Right kidney (tissue), 1 donor: ENCODE measurements around the gene AMACR.
A peak's percentile ranks its signal among the peaks of the same experiment; 100 is the strongest.

Source experiments
- DNase-seq: peaks from one replicate; pipeline ENCODE4 v3.0.0-alpha.2; 2016

Gene AMACR

GRCh38 chr5:34009610-34010009 is 1.8 kb upstream of the AMACR start:
- no peak for DNase-seq

GRCh38 chr5:34008802-34009201 is 952 bp upstream of the AMACR start:
- DNase-seq: no peak

- no peak for DNase-seq
Observed at GRCh38 chr5:34007201-34007620, 639 bp downstream of the AMACR start.

- no peak for DNase-seq
Observed at GRCh38 chr5:34005681-34006080, 2.2 kb downstream of the AMACR start.

GRCh38 chr5:34005211-34005610 is 2.6 kb downstream of the AMACR start:
- DNase-seq: no peak

- DNase-seq: no peak
Observed at GRCh38 chr5:34003941-34004340, 3.9 kb downstream of the AMACR start.

GRCh38 chr5:34002629-34003328 is 5.1 kb downstream of the AMACR start:
- DNase-seq: no peak

- peak; percentile 36 for DNase-seq
Observed at GRCh38 chr5:34001241-34001841, 6.5 kb downstream of the AMACR start.

- no peak for DNase-seq
Observed at GRCh38 chr5:33999978-34000377, 7.9 kb downstream of the AMACR start.

- peak; percentile 27 for DNase-seq
Observed at GRCh38 chr5:33997331-33997983, 10.4 kb downstream of the AMACR start.

GRCh38 chr5:33995865-33996264 is 12.0 kb downstream of the AMACR start:
- DNase-seq: no peak

- no peak for DNase-seq
Observed at GRCh38 chr5:33994845-33995244, 13.0 kb downstream of the AMACR start.

GRCh38 chr5:33992864-33993263 is 15.0 kb downstream of the AMACR start:
- no peak for DNase-seq

GRCh38 chr5:33985447-33985846 is 22.4 kb downstream of the AMACR start:
- no peak for DNase-seq

GRCh38 chr5:33984671-33985124 is 23.2 kb downstream of the AMACR start, which contains the start of gene SLC45A2:
Gene SLC45A2 (minus strand): TSS chr5:33984693. CDS start chr5:33984583, 110 bp downstream.
- no peak for DNase-seq

GRCh38 chr5:33984178-33984577 is 23.7 kb downstream of the AMACR start:
- DNase-seq: no peak

GRCh38 chr5:33981408-33982162 is 26.3 kb downstream of the AMACR start:
- no peak for DNase-seq

- no peak for DNase-seq
Observed at GRCh38 chr5:33980030-33980429, 27.8 kb downstream of the AMACR start.

GRCh38 chr5:33978306-33978705 is 29.5 kb downstream of the AMACR start:
- DNase-seq: no peak

- DNase-seq: no peak
Observed at GRCh38 chr5:33976307-33976706, 31.5 kb downstream of the AMACR start.

GRCh38 chr5:33975852-33976251 is 32.0 kb downstream of the AMACR start:
- no peak for DNase-seq

- DNase-seq: no peak
Observed at GRCh38 chr5:33973271-33973670, 34.6 kb downstream of the AMACR start.
